HepG2 (cell line): ENCODE data around the gene SRCAP. TPM values are rescaled to one million over a fixed set of nuclear protein-coding genes. Genes with fewer than 3 reads are reported as not detected.

Source experiments
- ATAC-seq: fragments of 200-7000 bp; cut with Tn5 transposase; 3 replicates; pipeline ENCODE4 v1.9.1; 2020; ENCODE audit warnings: mild to moderate bottlenecking, moderate library complexity
- BruUV-seq: library from RNA; stranded (reverse); fragments of 400-500 nt; replicated peaks from 2 replicates; lab custom pipeline; 2021; lab: Mats Ljungman, UMichigan
- CTCF ChIA-PET: fragments of 300-600 bp; formaldehyde crosslinking; extraction: SDS; loops from one replicate; lab custom pipeline; 2021; ENCODE audit warnings: low total read pairs, inconsistent platforms, low intra/inter-chr PET ratio; lab: Yijun Ruan, JAX
- POLR2A ChIA-PET: fragments of 350-600 bp; sonication (Branson Sonifier 250); formaldehyde crosslinking; loops from one replicate; lab custom pipeline; 2020; ENCODE audit warnings: antibody characterized with exemption, inconsistent platforms; lab: Yijun Ruan, JAX
- DNase-seq: peaks from one replicate; pipeline ENCODE4 v3.0.0-alpha.2; 2015; ENCODE audit warnings: low spot score
- FAIRE-seq: peaks from 3 replicates; lab custom pipeline; 2011; peaks lifted over from hg19 to GRCh38; lab: Jason Lieb, UNC
- H2AFZ ChIP-seq: one replicate; pipeline ENCODE4 v1.6.1; 2011; ENCODE audit warnings: low read length, inconsistent platforms
- H3K27ac ChIP-seq: fragments of 300-600 bp; 3 replicates; pipeline ENCODE4 v1.8.0; 2011; ENCODE audit warnings: mixed run types, mild to moderate bottlenecking, mixed read lengths, low read length, inconsistent platforms; ENCODE audit not compliant: insufficient read depth; ENCODE audit errors: extremely low read length
- H3K27me3 ChIP-seq, 2 experiments: fragments of 200-600 bp in 1 of 2; 2 replicates in 1 of 2; 3 replicates in 1 of 2; pipeline versions ENCODE4 v1.6.0 to v1.8.0; 2011; ENCODE audit warnings: low read length in 2 of 2, mild to moderate bottlenecking in 2 of 2, moderate library complexity in 2 of 2, inconsistent platforms in 1 of 2; ENCODE audit not compliant: insufficient read depth in 2 of 2, control insufficient read depth in 1 of 2
- H3K36me3 ChIP-seq, 2 experiments: fragments of 200-600 bp in 1 of 2; replicated peaks in 1 of 2; 2 replicates in 1 of 2; 3 replicates in 1 of 2; pipeline versions ENCODE4 v1.5.1 to v1.8.0; 2011; ENCODE audit warnings: low read length in 2 of 2, inconsistent platforms in 1 of 2; ENCODE audit not compliant: insufficient read depth in 2 of 2, control insufficient read depth in 1 of 2
- H3K4me1 ChIP-seq: 2 replicates; pipeline ENCODE4 v1.5.1; 2012; ENCODE audit warnings: low read length, inconsistent platforms; ENCODE audit not compliant: insufficient read depth
- H3K4me2 ChIP-seq: 2 replicates; pipeline ENCODE4 v1.6.0; 2011; ENCODE audit warnings: low read depth, low read length, inconsistent platforms
- H3K4me3 ChIP-seq, 3 experiments: fragments of 200-600 bp in 1 of 3; sonication (generic), shearing (Covaris generic) in 1 of 3; replicated peaks in 1 of 3; 2 replicates each; pipeline ENCODE4 v1.5.1; 2011 to 2016; ENCODE audit warnings: low read length in 3 of 3, inconsistent platforms in 2 of 3, low read depth in 2 of 3, mild to moderate bottlenecking in 2 of 3, control low read depth in 1 of 3, mixed read lengths in 1 of 3; ENCODE audit not compliant: insufficient read depth in 1 of 3
- H3K79me2 ChIP-seq: one replicate; pipeline ENCODE4 v1.6.1; 2011; ENCODE audit warnings: low read length, inconsistent platforms; ENCODE audit not compliant: insufficient read depth
- H3K9ac ChIP-seq: 2 replicates; pipeline ENCODE4 v1.6.0; 2011; ENCODE audit warnings: mild to moderate bottlenecking, low read depth, low read length, inconsistent platforms; ENCODE audit not compliant: insufficient read depth
- H3K9me3 ChIP-seq: 2 replicates; pipeline ENCODE4 v1.5.1; 2012; ENCODE audit warnings: mild to moderate bottlenecking, low read length
- H4K20me1 ChIP-seq: 2 replicates; pipeline ENCODE4 v1.6.0; 2011; ENCODE audit warnings: inconsistent platforms, mild to moderate bottlenecking, low read length, moderate library complexity; ENCODE audit not compliant: insufficient read depth
- GPN1 ChIP-seq: sonication (generic); formaldehyde crosslinking; IDR thresholded peaks from 2 replicates; pipeline ENCODE4 v1.5.1; 2020; ENCODE audit warnings: missing genetic modification reagents, borderline replicate concordance
- HES4 ChIP-seq: sonication (generic); formaldehyde crosslinking; IDR thresholded peaks from 2 replicates; pipeline ENCODE4 v1.9.0; 2021; ENCODE audit warnings: mild to moderate bottlenecking, missing genetic modification reagents, borderline replicate concordance
- KAT7 ChIP-seq: IDR thresholded peaks from 2 replicates; pipeline ENCODE4 v1.6.1; 2018; ENCODE audit warnings: borderline replicate concordance, missing compliant biosample characterization
- MED1 ChIP-seq: sonication (generic); formaldehyde crosslinking; IDR thresholded peaks from 2 replicates; pipeline ENCODE4 v1.4.0; 2020; ENCODE audit warnings: missing genetic modification reagents
- MED8 ChIP-seq: sonication (generic); formaldehyde crosslinking; IDR thresholded peaks from 2 replicates; pipeline ENCODE4 v1.8.1; 2023; ENCODE audit warnings: mild to moderate bottlenecking, missing genetic modification reagents; ENCODE audit not compliant: insufficient replicate concordance
- NR2F6 ChIP-seq, 2 experiments: IDR thresholded peaks; 2 replicates each; pipeline ENCODE4 v1.6.1; 2016; ENCODE audit warnings: antibody characterized with exemption in 1 of 2, mild to moderate bottlenecking in 1 of 2
- PHF5A ChIP-seq: IDR thresholded peaks from one replicate; pipeline ENCODE4 v1.6.1; 2018; ENCODE audit warnings: low read depth, missing genetic modification reagents; ENCODE audit not compliant: unreplicated experiment
- SSRP1 ChIP-seq: IDR thresholded peaks from 2 replicates; pipeline ENCODE4 v1.6.1; 2016; ENCODE audit warnings: control low read depth
- YY1 ChIP-seq: IDR thresholded peaks from 2 replicates; pipeline ENCODE4 v1.6.1; 2011; ENCODE audit warnings: low read length, low read depth, moderate library complexity, mild to moderate bottlenecking; ENCODE audit not compliant: insufficient read depth, insufficient replicate concordance
- WGBS: methylation state at CpG from one replicate; pipeline ENCODE4 v1.1.6; 2017; ENCODE audit warnings: low lambda C conversion rate; 5-methylcytosine and 5-hydroxymethylcytosine counted together
- in situ Hi-C: cut with HindIII; loops from 2 replicates; pipeline ENCODE4 v1.10.0; 2017; ENCODE audit warnings: low pct_unique_long_range_greater_than_20kb; ENCODE audit not compliant: extremely low pct_ligation_motif_present
- intact Hi-C: fragments of 100-400 bp; cut with micrococcal nuclease; formaldehyde crosslinking; loops from one replicate; pipeline ENCODE4 v1.10.0; 2022; ENCODE audit not compliant: unreplicated experiment
- polyA plus RNA-seq, 8 experiments: library from polyadenylated mRNA; depleted of rRNA in 3 of 8; stranded (reverse) in 7 of 8; unstranded in 1 of 8; fragments of >200 nt; fragmentation: Illumina TruSeq in 4 of 8; extraction: Trizol in 4 of 8; gene quantifications; 2 replicates each; pipeline versions ENCODE4 v1.2.1 to v1.2.3, GENCODE V29; 2011 to 2016; ENCODE audit warnings: low read depth in 4 of 8, missing spikeins in 1 of 8, mixed read lengths in 1 of 8; ENCODE audit not compliant: insufficient read depth in 1 of 8
- total RNA-seq, 5 experiments: library from RNA; depleted of rRNA; stranded (reverse); fragments of >200 nt; fragmentation: Illumina TruSeq; extraction: Trizol; gene quantifications; 2 replicates each; pipeline ENCODE4 v1.2.3, GENCODE V29; 2016; ENCODE audit warnings: low read depth in 1 of 5
- TF ChIP-seq, protein P1 (sequence below): sonication (generic); formaldehyde crosslinking; IDR thresholded peaks from 2 replicates; pipeline ENCODE4 v1.4.0; 2020; ENCODE audit warnings: mild to moderate bottlenecking, missing genetic modification reagents
- TF ChIP-seq, protein P2 (sequence below): IDR thresholded peaks from 2 replicates; pipeline ENCODE4 v1.6.1; 2016
- TF ChIP-seq, protein P3 (sequence below): fragments of 450-650 bp; IDR thresholded peaks from 2 replicates; pipeline ENCODE4 v1.6.1; 2016

SRCAP gene
- total and polyA plus RNA-seq, 2 of the 13 experiments (the other 11 are each of a cell fraction or from before 2014, with no cell fraction given): 4.9 to 9.0 TPM

DNA sequence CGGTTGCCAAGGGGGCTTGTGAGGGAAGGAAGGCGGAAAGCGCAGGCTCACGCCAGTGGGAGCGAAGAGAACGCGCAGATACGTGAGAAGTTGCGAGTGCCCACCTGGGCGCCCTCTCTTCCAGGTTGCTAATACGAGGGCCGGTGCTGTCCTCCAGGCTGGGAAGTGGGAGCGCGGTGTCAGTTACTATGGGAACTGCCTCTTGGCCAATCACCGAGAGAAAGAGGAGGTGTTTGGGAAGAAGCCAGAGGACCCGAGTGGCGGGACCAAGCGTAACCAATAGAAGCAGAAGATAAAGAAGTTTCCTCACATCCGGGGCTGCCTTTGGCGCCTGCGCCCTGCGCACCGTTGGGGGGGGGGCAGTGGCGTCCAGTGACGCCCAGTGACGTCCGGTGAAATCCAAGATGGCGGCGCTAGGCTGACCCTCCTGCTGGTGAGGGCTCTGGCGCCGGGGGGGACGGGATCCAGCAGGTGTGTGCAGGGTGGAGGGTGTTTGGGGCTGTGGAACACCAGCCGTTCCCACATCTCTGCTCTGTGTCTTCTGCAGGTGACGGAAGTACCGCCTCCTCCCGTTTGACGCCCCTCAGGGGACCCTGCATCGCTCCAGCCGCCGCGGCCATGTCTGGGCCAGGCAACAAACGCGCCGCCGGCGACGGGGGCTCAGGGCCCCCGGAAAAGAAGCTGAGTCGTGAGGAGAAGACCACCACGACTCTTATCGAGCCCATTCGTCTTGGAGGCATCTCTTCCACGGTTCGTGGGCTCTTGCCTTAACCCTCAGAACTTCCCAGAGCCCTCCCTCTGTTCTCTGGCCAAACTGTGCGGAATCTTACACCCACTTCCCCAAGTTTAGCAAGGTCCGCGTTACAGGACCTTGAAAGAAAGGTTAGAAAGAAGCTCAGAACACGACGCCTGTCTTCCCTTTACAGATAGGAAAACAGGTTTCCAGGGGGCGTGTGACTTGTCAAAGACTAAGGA is 63.2 kb downstream of the SRCAP start, which contains the start of the genes CFAP119 and RNF40:
Gene CFAP119, minus strand, starts transcription at position 135 of the 975 bp plus-strand sequence. CDS start 314 bp downstream, outside the sequence.
Gene RNF40, plus strand, starts transcription at position 395 of the 975 bp plus-strand sequence. Its CDS starts 224 bp downstream, at position 619.
- H3K4me1 ChIP-seq: peaks cover 29% of the 10 kb centered on the region
- no peak within 1 kb of the TSS for H2AFZ ChIP-seq
- TSS peak; percentile 63 for BruUV-seq
- H3K9me3 ChIP-seq: no peaks in the 10 kb centered on the region
- peak within 1 kb of the TSS; percentile 66 for H3K27ac ChIP-seq
- H3K9ac ChIP-seq: peak within 1 kb of the TSS; percentile 93
- H3K36me3 ChIP-seq: peaks cover 30 to 38% of the 10 kb centered on the region in 2 experiments
- ATAC-seq (peak; percentile 93), FAIRE-seq (peak; percentile 91), DNase-seq (peak; percentile 99)
- under 1% methylated on average over 46 of the region's 60 CpGs for WGBS
- ChIA-PET POLR2A (interaction anchor here (0.6 to 1.7 kb wide), 3 partner anchors 14 to 113 kb away, joined by 3 to 5 read pairs (median 3); partner anchors contain the start of gene PHKG2), CTCF (no interaction called here)
- H3K79me2 ChIP-seq: peaks cover 19% of the 10 kb centered on the region
- intact Hi-C loops (loop anchor here (1.0 kb wide), 1 partner anchor 14 kb away; the partner anchor contains the start of gene PHKG2), in situ Hi-C loops (no loop called here)
- H3K27me3 ChIP-seq: no peaks in the 10 kb centered on the region; a peak in 1 of 5 replicates
- peak within 1 kb of the TSS; percentile 80 to 91 (median 86) for H3K4me3 ChIP-seq
- no peaks in the 10 kb centered on the region for H4K20me1 ChIP-seq
- peak within 1 kb of the TSS; percentile 97 for H3K4me2 ChIP-seq
- TF ChIP-seq KAT7 (peak; percentile 89; the same call in 1 of the 2 replicates), GPN1 (CRISPR knock-in tag) (no peak), HES4 (CRISPR knock-in tag) (no peak; the same call in 1 of the 2 replicates), SSRP1 (CRISPR knock-in tag) (no peak), MED8 (CRISPR knock-in tag) (no peak), NR2F6 (IDR thresholded peaks at IDR 0.05) (no peak), NR2F6 (CRISPR knock-in tag; IDR thresholded peaks at IDR 0.05) (peak; percentile 14; the same call in 1 of the 2 replicates), MED1 (CRISPR knock-in tag) (peak; percentile 65; the same call in 1 of the 2 replicates), YY1 (peak; percentile 99), PHF5A (CRISPR knock-in tag) (peak; percentile 44)
- TF ChIP-seq, protein P1, sequence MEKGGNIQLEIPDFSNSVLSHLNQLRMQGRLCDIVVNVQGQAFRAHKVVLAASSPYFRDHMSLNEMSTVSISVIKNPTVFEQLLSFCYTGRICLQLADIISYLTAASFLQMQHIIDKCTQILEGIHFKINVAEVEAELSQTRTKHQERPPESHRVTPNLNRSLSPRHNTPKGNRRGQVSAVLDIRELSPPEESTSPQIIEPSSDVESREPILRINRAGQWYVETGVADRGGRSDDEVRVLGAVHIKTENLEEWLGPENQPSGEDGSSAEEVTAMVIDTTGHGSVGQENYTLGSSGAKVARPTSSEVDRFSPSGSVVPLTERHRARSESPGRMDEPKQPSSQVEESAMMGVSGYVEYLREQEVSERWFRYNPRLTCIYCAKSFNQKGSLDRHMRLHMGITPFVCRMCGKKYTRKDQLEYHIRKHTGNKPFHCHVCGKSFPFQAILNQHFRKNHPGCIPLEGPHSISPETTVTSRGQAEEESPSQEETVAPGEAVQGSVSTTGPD (CRISPR knock-in tag): no peak
- TF ChIP-seq, protein P2, sequence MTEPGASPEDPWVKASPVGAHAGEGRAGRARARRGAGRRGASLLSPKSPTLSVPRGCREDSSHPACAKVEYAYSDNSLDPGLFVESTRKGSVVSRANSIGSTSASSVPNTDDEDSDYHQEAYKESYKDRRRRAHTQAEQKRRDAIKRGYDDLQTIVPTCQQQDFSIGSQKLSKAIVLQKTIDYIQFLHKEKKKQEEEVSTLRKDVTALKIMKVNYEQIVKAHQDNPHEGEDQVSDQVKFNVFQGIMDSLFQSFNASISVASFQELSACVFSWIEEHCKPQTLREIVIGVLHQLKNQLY (CRISPR knock-in tag): no peak; the same call in 1 of the 2 replicates
- TF ChIP-seq, protein P3, sequence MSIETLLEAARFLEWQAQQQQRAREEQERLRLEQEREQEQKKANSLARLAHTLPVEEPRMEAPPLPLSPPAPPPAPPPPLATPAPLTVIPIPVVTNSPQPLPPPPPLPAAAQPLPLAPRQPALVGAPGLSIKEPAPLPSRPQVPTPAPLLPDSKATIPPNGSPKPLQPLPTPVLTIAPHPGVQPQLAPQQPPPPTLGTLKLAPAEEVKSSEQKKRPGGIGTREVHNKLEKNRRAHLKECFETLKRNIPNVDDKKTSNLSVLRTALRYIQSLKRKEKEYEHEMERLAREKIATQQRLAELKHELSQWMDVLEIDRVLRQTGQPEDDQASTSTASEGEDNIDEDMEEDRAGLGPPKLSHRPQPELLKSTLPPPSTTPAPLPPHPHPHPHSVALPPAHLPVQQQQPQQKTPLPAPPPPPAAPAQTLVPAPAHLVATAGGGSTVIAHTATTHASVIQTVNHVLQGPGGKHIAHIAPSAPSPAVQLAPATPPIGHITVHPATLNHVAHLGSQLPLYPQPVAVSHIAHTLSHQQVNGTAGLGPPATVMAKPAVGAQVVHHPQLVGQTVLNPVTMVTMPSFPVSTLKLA: no peak
